HG03108 (cell line): ENCODE results near the gene ARSG.
A peak's percentile ranks its signal among the peaks of the same experiment; 100 is the strongest.

ENCODE experiments used
- ATAC-seq: cut with Tn5 transposase; IDR thresholded peaks from one replicate; pipeline ENCODE4 v1.9.1; 2021; ENCODE audit warnings: moderate library complexity; ENCODE audit not compliant: unreplicated experiment

Gene ARSG

DNA sequence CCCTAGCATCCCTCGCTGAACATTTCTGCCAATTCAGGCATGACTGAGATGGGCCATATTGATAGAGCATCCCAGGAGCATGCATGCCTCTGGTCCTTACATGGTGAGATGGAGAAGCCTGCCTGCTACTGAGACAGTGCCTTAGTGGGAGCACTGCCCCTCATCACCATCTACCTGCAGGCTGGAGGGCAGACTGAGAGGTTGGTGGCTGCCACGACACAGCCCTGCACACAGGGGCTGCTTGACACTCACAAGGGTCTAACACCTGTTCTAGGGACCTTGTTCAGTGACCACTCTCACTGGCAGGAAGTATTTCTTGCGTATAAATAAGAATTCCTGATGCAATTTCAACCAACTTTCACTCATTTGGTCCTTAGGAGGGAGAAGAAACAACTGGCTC lies 132.0 kb downstream of the ARSG start:
- ATAC-seq = no peak

DNA sequence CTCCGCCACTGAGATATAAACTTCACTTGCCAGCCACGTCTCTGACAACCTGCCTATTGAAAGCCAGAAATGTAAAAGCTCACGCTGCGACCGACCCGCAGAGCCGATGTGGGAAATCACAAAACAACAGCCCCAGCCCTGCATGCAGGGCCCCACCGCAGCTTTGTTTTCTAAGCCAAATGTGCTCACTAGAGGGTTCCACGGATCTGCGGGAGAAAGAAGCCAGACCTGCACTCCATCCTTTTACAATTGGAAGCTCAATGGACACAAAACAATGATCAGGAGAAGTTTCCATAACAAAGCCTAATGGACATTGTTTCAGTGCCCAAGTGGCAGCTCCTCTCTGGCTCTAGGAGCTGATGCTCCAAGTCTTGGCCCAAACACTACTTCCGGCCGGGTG lies 132.9 kb downstream of the ARSG start:
- ATAC-seq = no peak

DNA sequence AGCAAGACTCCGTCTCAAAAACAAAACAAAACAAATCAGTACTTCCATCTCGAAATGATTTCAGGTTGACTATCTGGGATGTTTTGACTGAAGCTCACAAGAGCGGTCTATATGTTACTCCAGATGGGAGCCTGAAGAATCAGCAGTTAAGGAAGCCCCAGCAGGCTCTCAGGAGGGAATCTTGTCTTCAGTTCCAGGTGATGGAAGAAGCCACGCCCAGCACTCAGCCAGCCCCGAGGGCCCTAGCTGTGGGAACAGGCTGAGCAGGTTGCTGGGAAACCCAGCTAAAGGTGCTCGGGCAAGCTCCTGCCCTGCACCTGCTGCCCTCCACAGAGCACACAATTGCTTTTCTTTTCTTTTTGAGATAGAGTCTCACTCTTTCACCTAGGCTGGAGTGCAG lies 133.6 kb downstream of the ARSG start:
- ATAC-seq = no peak

GRCh38 chr17:68425979-68426378 lies 134.7 kb downstream of the ARSG start:
- ATAC-seq = no peak

GRCh38 chr17:68427575-68427974 lies 136.3 kb downstream of the ARSG start:
- no peak for ATAC-seq

GRCh38 chr17:68428498-68429172 lies 137.3 kb downstream of the ARSG start:
- ATAC-seq = no peak

- ATAC-seq = no peak
Observed at GRCh38 chr17:68429881-68430280, 138.6 kb downstream of the ARSG start.

GRCh38 chr17:68431045-68431608 lies 139.8 kb downstream of the ARSG start:
- ATAC-seq = no peak

DNA sequence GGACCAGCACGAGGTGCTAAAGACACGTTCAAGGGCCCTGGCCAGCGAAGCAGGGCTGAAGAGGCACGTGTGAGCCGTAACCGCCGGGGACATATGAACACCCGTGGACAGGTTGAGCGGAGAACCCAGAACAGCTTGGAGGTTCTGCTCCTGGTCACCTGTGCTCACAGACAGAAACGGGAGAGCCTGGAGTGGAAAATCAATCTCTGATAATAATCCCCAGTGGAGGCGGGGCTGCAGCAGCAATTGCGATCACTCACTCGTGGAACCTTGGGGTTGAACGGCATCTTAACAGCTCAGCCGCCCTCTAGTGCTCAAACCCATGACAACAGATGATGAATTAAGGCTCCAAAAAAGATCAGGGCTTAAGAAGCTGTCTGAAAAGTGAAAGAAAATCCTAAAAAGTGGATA lies 140.4 kb downstream of the ARSG start:
- ATAC-seq = no peak

DNA sequence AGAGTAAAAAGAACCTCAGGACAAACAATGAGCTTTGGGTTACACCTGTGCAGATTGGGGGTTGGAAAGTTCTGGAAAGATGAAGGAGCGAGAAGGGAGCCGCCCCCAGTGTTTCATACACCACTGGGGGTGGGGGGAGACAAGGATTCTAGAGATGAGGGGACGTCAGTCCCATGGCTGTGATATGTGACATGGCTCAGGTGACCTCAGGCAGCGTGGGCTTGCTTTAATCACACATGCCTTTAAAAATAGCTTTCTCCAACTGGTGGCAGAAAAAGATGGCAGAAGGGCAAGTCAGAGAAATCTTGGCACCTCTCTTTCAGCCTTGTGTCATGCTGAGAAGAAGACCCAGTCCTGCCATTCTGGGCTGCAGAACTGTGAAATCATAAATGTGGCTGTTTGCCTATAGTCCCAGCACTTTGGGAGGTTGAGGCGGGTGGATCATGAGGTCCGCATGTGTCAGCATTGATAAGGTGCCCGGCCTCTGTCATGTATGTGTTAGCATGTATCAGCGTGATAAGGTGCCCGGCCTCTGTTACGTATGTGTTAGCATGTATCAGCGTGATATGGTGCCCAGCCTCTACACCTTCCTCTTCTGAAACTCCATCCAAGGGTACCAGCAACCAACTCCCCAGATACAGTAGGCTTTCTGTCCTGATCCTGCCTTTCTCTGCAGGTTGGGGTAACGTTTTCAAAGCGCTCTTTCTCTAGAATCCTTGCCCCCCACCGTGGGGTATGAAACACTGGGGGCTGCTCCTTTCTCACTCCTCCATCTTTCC lies 141.0 kb downstream of the ARSG start:
- no peak for ATAC-seq

- no peak for ATAC-seq
Observed at GRCh38 chr17:68433211-68433610, 141.9 kb downstream of the ARSG start.

- no peak for ATAC-seq
Observed at GRCh38 chr17:68433911-68434508, 142.7 kb downstream of the ARSG start.

DNA sequence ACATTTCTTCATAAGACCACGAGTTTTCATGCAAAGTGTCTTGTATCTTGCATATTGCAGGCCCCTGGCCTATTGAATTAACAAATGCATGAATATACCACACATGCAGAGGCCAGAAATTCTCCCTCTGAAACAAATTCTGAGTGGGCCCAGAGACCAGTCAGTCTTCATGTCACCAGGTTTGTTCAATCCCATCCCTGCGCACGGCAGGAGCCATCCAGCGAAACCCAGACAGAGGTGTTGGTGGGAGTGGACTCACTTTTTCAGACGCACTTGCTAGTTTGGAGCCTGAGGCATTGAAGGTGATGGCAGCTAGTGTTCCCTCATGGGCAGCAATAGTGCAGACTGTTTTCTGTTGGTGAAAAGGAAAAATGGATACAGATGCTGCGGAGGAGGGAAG lies 144.1 kb downstream of the ARSG start:
- no peak for ATAC-seq

DNA sequence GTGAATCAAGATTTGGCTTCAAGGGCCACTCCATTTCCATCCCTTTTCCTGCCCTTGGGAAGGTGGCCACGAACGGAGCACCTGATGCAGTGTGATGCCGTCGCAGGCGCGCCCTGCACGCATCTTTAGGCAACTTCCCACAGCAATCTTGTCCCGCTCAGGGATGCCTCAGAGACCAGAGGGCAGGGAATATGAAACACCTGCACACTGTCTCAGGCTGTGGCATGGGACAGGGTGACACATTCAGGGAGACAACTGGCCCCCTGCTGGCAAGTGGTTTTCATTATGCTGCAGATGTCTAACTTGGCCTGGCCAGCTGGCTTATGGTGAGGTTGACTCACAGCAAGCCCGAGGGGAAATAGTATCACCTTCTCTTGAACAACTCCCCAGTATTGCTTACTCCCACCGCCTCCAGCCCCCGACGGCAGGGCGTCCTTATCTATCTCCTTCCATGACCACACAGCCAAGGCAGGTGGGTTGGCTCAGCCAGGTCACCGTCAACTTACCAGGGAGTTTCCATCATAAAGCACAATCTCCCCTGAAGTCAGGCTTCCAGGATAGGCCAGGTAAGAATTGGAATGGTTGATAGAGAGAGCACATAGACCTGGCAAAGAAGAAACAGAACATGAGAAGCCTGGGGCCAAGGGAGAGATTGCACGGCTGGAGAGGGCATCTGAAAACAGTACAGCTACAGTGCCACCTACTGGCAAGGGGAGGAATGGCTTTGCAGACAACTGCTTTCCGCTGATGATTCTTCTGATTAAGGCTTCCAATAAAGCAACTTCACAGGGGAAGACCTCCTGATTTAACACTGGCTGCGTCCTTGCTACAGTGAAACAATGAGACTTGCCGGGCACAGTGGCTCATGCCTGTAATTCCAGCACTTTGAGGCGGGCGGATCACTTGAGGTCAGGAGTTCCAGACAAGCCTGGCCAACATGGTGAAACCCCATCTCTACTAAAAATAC lies 144.9 kb downstream of the ARSG start:
- ATAC-seq = no peak

DNA sequence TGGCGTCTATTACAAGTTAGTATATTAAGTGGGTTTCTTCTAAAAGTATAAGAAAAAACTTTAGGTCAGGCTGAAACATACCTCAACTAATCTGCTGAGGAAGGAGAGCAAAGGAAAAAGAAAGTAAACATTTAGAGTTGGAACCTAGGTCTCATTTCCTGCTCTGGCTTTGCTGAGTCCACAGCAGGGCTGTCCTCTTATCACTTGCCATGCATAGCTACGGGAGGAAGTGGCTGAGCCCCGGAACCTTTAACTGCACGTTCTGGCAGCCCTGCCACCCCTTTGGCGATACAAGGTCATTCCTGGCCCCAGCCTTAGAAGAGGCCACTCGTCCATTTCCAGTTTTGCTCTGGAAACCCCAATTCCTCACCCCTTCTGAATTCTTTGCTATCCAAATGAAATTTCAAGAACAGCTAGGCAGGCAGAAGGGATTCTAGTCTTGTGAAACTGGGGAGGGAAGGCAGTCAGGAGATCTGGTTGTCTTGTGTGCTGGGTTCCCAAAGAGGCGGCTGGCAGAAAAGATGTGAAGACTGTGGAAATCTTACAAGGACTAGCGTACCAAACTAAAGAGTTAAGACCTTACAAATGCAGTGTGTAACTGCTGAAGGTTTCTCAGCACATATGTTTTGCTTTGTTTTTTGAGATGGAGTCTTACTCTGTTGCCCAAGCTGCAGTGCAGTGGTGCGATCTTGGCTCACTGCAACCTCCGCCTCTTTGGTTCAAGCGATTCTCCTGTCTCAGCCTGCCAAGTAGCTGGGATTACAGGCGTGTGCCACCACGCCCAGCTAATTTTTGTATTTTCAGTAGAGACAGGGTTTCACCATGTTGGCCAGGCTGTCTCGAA lies 146.9 kb downstream of the ARSG start:
- ATAC-seq = peak; percentile 79

DNA sequence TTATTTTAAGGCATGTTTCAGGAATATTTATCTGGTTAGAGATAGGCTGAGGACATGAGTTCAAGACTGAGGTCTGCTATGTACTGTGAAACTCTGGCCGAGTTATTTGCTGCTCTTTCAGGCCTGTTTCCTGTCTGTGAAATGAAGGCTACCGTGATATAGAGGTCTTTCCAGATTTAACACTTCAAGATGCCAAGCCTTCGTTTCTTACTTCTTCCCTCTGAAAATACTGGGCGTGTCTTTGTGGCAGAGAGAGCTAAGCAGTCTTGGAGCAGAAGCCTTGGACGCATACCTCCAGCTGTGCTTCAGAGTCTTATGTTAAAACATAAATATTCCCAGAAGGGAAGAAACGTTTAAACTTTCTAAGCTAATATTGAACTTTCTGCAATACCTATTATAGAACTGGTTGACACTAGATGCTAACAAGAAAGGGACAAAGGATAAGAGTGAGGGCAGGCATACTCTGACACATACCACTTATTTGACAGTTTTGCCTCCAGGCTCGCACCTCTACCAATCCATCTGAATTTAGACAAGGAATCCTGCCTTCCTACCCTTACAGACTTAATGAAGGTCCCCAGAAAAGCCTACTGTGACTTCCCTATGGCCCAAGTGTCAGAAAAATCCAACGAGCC lies 148.5 kb downstream of the ARSG start:
- ATAC-seq = no peak

- ATAC-seq = no peak
Observed at GRCh38 chr17:68440526-68440925, 149.2 kb downstream of the ARSG start.

- ATAC-seq = no peak
Observed at GRCh38 chr17:68441070-68441770, 149.9 kb downstream of the ARSG start.

GRCh38 chr17:68443972-68444464 lies 152.7 kb downstream of the ARSG start:
- no peak for ATAC-seq
